Measurements from ENCODE around the gene EOLA1.

DNA sequence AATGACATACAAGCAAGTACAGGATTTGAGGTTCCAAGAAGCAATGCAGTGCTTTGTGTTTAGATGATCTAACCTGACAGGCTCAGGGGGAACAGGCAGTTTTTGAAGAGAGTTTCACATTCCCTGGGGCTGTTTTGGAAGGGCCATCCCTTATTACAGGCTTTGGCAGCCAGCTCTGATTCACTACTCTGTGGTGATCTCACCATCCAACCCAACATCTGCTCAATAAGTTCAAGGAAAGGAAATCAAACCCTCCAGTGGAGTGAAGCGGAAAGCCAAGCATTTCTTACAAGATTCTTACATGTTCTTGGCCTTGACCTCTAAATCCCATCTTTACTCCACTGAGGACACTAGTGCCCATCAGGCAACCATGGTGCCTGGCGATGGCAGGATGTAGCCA is 43.2 kb upstream of the EOLA1 start:
- TF ChIP-seq CTCF (IDR thresholded peaks at IDR 0.05; ENCODE audit: borderline replicate concordance, extremely low read depth, low read length, poor library complexity, severe bottlenecking): no peak
- TF ChIP-seq EZH2 (IDR thresholded peaks at IDR 0.05; ENCODE audit: borderline replicate concordance, low read depth, low read length, severe bottlenecking): no peak
